Stimulated activated naive CD4-positive, alpha-beta T cell (primary cell): ENCODE data around the gene CFAP410.
A peak's percentile ranks its signal among the peaks of the same experiment; 100 is the strongest.
"Not testable (repeated sequence)": the region's sequence is repeated elsewhere in the genome, so short reads cannot be mapped to it uniquely, and the experiment has no call there.

Source experiments
- DNase-seq, 6 experiments: peaks; one replicate each; lab custom pipeline; 2025; lab: John Stamatoyannopoulos, UW

The CFAP410 gene

GRCh38 chr21:44350773-44351481, 11.7 kb upstream of the CFAP410 start:
- no peak for DNase-seq

GRCh38 chr21:44349847-44350772, 10.9 kb upstream of the CFAP410 start:
- DNase-seq = no peak

GRCh38 chr21:44349416-44349846, 10.2 kb upstream of the CFAP410 start:
- DNase-seq = no peak

GRCh38 chr21:44348861-44349260, 9.7 kb upstream of the CFAP410 start:
- no peak for DNase-seq

- no peak for DNase-seq
Measured at GRCh38 chr21:44347911-44348451, 8.8 kb upstream of the CFAP410 start.

GRCh38 chr21:44345495-44345894, 6.3 kb upstream of the CFAP410 start:
- no peak for DNase-seq

- no peak for DNase-seq
Measured at GRCh38 chr21:44344541-44345183, 5.5 kb upstream of the CFAP410 start.

- not testable (repeated sequence) for DNase-seq
Measured at GRCh38 chr21:44342981-44343380, 3.8 kb upstream of the CFAP410 start.

- not testable (repeated sequence) for DNase-seq
Measured at GRCh38 chr21:44341726-44342458, 2.7 kb upstream of the CFAP410 start.

GRCh38 chr21:44337941-44338895, 972 bp downstream of the CFAP410 start:
- peak in 5 of 6 experiments; percentile 56 to 71 (median 60) for DNase-seq

- DNase-seq = no peak
Measured at GRCh38 chr21:44337449-44337848, 1.7 kb downstream of the CFAP410 start.

- DNase-seq = no peak
Measured at GRCh38 chr21:44335266-44336059, 3.7 kb downstream of the CFAP410 start.

GRCh38 chr21:44334329-44335030, 4.7 kb downstream of the CFAP410 start:
- no peak for DNase-seq

- DNase-seq = no peak
Measured at GRCh38 chr21:44333509-44334328, 5.5 kb downstream of the CFAP410 start.

- no peak for DNase-seq
Measured at GRCh38 chr21:44332965-44333364, 6.2 kb downstream of the CFAP410 start.

- no peak for DNase-seq
Measured at GRCh38 chr21:44332383-44332782, 6.8 kb downstream of the CFAP410 start.

GRCh38 chr21:44331650-44332307, 7.4 kb downstream of the CFAP410 start:
- no peak for DNase-seq
